Caki2 (cell line): Measurements from ENCODE around the gene EPB41L1. TPM values are rescaled to one million over a fixed set of nuclear protein-coding genes. Genes with fewer than 3 reads are reported as not detected.
"Not testable (repeated sequence)": the region's sequence is repeated elsewhere in the genome, so short reads cannot be mapped to it uniquely, and the experiment has no call there.

Experiments
- DNase-seq: peaks from one replicate; pipeline ENCODE4 v3.0.0-alpha.2; 2015; ENCODE audit warnings: low read depth
- in situ Hi-C: cut with HindIII; loops from 2 replicates; pipeline ENCODE4 v1.10.0; 2016; ENCODE audit warnings: low sequenced_read_pairs, low pct_unique_long_range_greater_than_20kb, mixed read lengths
- total RNA-seq: library from RNA; depleted of rRNA; stranded (reverse); fragments of >200 nt; shearing (Covaris generic); gene quantifications from 2 replicates; pipeline ENCODE4 v1.2.3, GENCODE V29; 2014; ENCODE audit warnings: low replicate concordance

EPB41L1 gene
- total RNA-seq, 1 experiment from 2014 or later, result 54.4 TPM

DNA sequence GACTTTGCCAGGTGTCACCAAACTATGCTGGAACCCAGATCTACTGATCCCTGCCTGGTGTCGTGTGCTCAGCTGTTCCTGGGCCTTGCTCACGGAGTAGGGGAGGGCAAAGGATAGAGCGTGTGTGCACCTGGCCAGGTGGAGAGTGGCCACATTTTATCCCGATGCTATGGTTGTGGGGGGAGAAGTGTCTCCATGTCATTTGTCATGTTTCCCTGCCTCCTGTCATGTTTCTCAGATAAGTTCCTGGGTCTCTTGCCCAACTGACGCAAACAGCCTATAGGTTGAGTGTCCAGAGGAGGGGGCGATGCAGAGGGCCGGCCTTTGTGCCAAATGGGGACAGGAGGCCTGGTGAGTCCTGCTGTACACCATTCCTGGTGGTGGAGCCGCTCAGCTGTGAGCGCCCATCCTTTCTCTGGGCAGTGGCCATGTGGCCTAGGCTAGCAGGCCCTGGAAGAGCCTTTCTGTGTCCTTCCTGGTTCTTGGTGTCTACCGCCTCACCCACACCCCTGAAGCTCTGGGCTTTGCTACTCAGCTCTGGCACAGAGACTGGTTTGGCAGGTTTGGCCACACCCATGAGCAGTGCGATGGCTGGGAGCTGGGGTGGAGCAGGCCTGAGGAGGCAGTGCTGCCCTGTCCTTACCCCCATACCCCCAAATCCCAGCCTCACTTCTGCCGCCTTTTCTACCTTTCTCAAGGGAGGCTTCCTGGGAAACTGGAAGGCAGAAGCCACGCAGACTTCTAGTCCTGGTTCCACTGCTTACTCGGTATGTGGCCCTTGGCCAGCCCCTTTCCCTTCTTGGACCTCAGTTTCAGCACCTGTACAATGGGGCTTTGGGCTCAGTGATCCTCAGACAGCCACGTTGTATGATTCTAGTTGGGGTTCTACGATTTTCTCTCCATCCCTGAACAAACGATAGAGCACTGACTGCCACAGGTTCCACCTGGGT, 32.3 kb upstream of the EPB41L1 start:
- in situ Hi-C loops, result no loop called here

DNA sequence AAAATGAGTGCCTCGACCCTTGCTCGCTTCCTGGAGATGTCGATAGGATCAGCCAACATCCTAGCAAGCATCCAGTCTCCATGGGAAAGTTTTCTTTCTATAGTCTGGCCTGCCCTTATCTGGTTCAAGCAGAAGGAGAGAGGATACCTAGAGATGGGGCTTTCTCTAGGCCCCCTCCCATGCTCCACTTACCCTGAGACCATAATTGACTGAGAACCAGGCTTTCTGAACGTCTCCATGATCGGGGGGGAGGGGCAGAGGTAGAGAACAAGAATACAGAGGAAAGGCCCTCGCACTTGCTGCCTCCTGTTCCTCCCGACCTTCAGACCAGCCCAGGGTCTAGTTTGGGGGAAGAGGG, 31.6 kb upstream of the EPB41L1 start:
- DNase-seq, result no peak
- in situ Hi-C loops, result no loop called here

More for the DNA sequence above, 32.3 kb upstream of the EPB41L1 start:
- no peak for DNase-seq

DNA sequence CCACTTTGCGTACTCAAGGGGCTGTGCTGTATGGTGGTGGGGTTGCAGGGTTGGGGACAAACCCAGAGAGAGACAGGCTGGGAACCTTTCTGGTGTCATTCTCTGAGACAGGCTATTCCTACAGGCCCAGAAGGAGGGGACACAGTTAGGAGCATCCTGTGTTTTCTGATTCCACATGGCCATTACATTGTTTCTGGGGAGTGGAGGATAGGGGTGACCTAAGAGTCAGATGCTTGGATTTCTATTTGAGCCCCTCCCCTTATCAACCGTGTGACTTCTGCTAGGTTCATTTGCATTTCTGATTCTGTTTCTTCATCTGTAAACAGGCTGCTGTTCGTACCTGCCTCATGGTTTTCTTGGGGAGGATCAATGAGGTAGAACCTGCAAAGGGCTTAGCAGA, 29.4 kb upstream of the EPB41L1 start:
- in situ Hi-C loops, result no loop called here
- DNase-seq, result no peak

DNA sequence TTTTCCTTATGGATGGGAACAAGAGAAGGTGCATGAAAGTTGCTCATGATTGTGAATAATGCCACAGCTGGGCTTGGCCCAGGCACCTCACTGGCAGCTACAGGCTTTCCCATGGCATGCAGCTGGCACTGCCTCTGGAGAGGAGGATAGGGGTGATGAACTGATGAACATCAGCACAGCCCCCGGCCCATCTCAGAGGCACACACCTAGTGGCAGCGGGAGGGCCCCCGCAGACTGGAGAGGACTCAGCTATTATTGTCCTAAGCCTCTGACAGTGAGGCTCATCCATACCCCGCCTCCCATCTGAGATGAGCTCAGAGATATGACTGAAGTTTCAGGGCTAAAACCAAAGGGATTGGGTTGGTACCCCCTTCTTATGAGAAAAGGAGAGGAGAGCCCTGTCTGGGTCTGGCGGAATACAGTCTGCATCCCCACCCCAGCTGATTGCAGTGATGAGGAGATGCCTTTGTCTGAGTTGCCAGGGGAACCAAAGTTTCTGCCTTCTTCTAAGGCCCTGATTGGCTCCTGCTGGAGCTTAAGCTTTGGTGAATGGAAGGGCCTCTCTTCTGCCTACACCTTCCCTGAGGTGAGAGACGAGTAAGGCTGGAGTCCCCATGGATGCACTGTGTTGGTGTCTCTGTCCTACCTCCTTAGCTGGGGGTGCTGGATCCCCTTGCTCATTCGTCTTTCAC, 27.6 kb upstream of the EPB41L1 start:
- in situ Hi-C loops, result no loop called here
- DNase-seq, result no peak

DNA sequence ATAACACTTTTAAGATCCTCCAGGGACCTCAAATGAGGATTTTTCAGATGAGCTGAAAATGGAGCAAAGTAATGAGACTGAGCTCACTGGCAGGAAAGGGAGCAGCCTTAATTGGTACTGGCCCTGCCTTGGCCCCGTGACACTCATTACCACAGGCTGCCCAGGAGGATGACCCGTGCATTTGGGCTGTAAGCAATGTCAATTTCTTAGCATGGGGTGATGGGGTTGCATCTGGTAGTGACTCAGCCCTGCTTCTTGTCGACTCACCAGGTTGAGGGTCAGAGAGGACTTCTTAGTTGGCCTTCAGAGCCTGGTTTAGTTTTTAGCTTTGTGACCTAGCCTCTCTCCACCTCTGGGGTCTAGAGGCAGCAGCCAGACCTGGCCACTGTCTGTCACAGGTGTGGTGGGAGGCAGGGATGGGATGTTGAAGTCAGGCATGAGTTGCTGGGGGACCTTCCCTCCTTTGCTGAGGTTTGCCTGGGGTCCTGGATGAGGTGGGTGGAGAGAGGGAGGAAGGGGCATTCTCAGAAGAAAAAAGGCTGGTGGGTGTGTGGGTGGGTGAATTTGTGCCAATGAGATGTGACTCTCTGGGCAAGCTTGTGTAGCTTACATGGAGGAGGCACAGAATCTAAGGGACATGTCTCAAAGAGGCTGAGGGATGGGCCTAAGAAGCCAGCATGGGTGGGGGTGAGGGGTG, 25.9 kb upstream of the EPB41L1 start:
- in situ Hi-C loops, result no loop called here
- DNase-seq, result peak; percentile 60

DNA sequence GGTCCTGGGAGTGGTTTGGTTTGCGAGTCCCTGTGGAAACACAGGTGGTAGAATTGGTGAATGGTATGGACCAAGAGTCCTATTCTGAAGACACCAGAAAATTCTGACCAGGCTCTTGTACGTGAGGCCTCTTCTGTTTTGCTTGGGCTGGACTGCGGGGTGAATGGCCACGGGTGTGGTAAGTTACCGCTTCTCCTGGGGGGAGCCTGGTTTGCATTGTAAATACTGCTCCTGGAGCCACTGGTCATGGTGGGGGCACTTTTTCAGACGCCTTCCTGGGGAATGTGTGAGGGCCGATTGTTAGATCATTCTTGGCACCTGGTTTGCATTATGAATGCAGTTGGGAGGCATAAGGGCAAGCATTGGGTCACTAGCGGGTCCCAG, 25.4 kb upstream of the EPB41L1 start:
- in situ Hi-C loops, result no loop called here

DNA sequence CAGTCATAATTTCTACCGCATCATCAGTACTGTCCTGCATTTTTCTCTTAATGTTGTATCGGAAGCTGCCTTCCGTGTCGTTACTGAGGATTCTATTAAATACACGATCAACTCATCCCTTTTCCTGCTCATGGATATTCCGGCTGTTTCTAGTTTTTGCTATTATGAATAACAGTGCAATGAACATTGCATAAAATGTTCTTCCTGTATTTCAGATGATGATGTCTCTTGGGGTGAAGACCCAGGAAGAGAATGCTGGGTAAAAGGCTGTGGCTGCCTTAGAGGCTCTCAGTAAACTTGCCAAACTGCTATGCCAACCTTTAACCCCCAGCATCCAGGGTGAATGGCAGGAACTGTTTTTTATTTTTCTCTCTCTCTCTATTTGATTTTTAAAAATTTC, 24.1 kb upstream of the EPB41L1 start:
- in situ Hi-C loops, result no loop called here
- no peak for DNase-seq

More for the DNA sequence above, 25.4 kb upstream of the EPB41L1 start:
- DNase-seq, result no peak

DNA sequence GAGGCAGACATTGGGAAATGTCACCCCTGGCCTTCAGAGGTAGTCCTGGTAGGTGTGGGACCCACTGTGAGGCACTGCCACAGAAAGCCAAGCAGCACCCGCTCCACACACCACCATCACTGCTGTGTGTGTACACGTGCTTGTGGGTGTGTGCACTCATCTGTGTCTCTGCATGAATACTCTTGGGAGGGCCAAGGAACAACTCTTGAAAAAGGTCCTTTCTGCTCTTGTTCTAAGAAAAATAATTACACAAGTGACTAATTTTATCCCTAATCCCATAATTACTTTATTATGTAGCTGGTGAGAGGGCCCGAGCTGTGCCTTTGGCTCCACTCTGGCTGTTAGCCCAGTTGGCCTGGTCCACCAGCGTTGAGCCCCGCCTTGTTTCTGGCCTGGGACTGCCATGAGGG, 21.7 kb upstream of the EPB41L1 start:
- DNase-seq, result peak; percentile 67
- in situ Hi-C loops, result no loop called here

DNA sequence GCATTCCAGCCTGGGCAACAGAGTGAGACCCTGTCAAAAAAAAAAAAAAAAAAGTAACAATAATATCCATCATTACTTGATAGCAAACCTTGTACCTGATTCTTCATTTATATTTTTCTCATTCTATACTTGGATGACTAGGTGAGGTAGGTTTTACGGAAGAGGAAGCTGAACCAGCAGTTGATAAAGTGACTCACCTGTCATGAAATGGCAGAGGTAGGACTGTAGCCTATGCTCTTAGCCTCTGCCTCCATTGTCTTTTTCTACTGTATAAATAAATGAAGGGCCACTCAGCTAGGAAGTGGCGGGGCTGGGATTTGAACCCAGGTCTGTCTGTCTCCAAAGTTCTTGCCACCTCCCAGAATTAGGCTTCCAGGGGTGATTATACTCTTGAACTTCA, 20.7 kb upstream of the EPB41L1 start:
- no peak for DNase-seq
- in situ Hi-C loops, result no loop called here

DNA sequence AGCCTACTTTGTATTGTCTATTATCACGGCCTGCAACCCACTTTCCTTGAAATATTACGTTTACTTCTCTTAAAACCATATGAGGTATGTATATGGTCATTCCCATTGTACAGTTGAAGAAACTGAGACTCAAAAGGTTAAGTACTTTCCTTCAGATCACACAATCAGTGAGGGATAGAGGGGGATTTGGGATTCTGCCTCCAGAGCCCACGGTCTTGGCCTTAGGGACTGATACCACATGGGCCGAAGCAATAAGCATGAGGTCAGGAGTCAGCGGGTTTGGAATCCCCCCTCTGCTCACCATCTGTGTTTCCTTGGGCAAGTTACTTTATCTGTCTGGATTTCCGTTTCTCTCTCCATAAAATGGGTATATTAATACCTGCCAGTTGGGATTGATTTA, 19.4 kb upstream of the EPB41L1 start:
- in situ Hi-C loops, result no loop called here
- DNase-seq, result no peak

DNA sequence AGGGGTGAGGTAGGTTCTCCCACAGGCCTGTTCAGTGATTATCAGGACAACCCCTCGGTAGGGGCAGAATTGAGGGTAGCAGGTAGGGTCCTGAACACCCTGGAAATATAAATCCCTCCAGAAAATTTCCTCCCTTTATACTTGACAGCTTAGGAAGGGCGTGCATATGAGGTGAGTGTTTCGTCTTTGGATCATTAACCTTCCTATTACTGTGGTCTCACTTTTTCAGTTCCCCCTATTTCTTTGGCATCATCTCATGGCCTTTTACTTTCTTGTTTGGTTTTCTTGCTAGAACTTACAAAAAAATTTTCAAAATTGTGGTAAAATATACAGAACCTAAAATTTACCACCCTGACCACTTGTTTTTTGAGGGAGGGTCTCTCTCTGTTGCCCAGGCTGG, 18.7 kb upstream of the EPB41L1 start:
- no peak for DNase-seq
- in situ Hi-C loops, result no loop called here

DNA sequence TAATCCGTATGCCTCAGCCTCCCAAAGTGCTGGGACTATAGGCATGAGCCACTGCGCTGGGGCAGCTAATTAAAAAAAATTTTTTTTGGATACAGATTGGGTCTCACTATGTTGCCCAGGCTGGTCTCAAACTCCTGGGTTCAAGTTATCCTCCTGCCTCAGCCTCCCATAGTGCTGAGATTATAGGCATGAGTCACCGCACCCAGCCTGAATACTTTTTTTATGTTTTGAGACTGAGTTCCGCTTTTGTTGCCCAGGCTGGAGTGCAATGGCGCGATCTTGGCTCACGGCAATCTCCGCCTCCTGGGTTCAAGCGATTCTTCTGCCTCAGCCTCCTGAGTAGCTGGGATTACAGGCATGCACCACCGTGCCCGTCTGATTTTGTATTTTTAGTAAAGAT, 17.2 kb upstream of the EPB41L1 start:
- DNase-seq, in situ Hi-C loops: not testable (repeated sequence)

DNA sequence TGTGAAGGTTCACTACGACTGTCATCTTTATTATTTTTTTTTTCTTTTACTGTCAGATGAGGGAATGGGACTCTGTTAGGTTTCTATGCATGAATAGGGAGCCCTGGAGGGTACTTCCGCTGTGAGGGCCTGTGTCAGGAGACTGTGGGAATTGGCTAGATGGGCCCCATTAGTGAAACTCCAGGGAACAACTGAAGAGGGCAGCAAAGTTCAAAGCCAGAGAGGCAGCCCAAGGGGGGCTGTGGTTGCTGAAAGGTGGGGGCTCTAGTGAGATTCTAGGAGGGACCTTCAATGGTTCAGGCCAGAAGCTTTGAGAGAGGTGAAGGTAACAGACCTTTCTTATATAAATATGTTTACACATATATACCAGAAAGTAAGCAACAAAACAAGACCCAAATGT, 13.2 kb upstream of the EPB41L1 start:
- in situ Hi-C loops, result no loop called here
- DNase-seq, result no peak

DNA sequence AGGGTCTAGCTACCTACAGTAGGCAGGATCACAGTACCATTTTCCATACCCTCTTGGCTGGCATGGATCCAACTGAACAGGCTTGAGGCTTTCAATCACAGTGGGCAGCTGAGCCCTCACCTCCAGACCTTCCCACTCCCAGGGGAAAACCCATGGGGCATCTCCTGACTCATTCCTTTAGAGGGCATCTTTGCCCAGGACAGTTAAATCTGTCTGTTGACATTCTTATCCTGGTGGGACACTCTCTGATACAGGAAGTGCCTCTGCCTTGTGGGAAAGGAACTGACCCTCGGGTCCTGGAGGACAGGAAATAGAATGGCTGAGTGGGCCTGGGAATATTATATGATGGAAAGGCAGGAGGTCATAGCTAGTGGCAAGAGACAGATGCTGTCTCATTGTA, 10.2 kb upstream of the EPB41L1 start:
- peak; percentile 74 for DNase-seq
- in situ Hi-C loops, result no loop called here

DNA sequence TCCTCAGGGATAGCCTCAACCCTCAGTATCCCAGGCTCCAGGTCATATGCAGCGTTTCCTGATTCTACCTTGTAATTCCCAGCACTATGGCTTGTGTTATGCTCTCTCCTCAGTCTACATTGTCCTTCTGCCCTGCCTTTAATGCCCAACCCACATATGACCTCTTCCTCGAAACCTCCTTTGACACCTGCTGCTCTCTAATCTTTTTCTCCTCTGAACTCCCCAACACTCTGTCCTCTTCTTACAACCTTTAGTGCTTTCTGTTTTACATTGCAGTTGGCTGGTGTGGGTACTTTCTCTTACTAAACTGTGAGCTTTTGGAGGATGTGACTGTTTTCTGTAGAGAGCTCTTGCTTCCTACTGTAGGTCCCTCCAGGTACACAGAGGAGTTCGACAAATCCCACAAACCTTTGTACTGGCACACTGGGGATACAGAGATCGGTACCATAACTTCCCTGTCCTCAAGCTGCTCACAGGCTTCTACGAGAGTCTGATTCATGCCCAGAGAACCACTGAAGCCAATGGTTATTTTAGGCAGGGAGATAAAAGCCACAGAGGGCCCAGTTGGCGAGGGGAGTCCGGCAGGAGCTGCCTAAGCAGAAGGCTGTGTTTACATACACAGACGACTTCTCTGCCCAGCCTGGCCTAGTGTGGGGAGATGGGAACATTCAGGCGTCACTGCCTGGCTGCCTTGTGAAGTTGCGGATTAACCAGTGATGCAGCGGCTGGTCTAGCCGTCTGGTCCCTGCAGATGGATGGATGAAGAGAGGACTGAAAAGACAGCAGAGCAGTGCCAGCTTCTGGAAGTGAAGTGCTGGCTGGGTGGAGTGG, 8.4 kb upstream of the EPB41L1 start:
- DNase-seq, result peak; percentile 59
- in situ Hi-C loops, result no loop called here

DNA sequence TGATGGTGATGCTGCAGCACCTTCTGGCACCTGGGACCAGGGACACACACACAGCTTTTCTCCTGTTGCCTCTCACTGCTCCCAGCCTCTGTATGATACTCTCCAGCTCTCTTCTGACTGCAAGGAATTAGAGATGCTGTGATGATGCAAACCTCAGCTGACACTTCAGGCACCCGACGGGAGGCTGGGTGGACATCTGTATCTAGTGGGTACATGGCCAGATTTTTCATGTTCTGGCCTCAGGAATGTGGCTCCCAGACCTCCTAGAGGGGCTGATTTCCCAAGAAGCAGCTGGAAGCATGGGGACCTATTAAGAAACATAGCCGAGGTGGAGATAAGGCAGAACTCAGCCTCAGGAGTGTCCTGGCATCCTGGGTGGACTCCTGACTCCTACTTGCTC, 6.8 kb upstream of the EPB41L1 start:
- no peak for DNase-seq
- in situ Hi-C loops, result no loop called here

DNA sequence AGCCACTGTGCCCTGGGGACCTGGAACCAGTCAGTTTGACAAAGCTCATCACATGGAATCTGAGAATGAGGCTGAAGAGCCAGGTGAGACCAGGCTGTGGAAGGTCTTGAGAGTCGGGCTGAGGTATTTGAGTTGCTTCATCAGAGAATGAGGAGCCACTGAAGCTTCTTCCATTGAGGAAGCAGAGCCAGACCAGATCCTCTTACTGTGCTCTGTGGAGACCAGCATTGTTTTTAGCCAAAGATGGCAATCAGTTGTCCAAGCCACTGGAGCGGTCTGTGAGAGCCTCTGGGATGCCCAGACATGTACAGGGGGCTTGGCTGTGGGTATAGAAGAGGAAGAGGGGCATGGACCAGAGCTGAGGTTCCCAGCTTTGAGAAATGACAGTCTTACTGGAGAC, 6.1 kb upstream of the EPB41L1 start:
- in situ Hi-C loops, result no loop called here
- no peak for DNase-seq

DNA sequence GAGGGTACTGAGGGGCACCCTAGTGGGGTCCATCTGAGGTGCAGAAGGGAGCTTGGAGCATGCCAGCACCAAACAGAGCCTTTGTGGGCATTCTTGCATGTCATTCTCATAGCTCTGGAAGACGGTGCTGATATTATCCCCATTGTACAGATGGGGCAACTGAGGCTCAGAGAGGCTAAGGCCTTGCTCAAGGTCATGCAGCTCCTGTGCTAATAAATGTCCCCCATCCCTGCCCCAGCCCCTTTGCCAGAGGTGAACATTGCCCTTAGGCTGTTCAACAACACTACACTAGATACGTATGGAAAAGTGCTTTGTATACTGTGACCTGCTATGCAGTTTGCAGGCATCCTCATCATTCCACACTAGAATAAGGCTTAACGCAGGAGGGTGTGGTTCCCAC, 5.5 kb upstream of the EPB41L1 start:
- no peak for DNase-seq
- in situ Hi-C loops, result no loop called here
